ENCODE data around the gene VPS35.
"Not testable (repeated sequence)": the region's sequence is repeated elsewhere in the genome, so short reads cannot be mapped to it uniquely, and the experiment has no call there.

VPS35 gene

GRCh38 chr16:46711106-46712058, 22.4 kb upstream of the VPS35 start:
- no peak for DNase-seq

DNA sequence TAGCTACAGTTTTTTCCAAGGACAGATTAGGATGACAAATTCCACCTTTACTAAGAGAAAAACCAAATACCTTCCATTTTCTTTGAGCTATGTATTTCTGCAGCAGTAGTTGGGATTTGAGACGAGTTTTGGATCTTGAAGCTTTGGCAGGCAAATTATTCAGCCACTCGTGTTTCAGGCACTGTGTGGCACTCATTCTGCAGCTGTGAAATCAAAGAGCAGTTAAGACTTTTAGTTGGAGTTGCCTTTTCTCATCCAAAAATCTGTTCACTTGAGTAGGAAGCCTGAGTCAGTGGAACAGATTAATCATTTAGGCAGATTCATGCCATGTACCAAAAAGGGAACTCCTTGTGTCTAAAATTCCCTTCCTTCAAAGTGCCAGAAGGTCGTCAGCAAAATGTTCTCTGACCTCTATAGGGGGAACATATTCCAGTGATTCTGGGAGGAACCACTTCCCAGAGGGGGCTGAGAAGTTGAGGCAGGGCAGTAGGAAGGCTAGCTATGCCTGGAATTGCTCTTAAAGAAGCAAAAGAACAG, 20.6 kb upstream of the VPS35 start:
- no peak for DNase-seq

DNA sequence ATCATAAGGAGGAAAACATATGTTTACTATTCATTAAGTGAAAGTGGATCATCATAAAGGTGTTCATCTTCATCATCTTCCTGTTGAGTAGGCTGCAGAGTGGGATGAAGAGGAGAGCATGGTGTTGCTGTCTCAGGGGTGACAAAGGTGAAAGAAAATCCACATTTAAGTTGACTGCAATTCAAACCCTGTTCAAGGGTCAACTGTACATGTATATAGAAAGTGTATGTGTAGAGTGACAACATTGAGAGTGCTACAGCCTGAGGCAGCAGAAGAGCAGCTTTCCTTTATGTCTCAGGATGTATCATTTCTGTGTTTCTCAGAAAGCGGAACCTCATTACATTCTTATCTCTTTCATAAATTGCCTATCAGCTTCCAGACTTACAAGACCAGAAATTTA, 17.7 kb upstream of the VPS35 start:
- DNase-seq, result no peak

DNA sequence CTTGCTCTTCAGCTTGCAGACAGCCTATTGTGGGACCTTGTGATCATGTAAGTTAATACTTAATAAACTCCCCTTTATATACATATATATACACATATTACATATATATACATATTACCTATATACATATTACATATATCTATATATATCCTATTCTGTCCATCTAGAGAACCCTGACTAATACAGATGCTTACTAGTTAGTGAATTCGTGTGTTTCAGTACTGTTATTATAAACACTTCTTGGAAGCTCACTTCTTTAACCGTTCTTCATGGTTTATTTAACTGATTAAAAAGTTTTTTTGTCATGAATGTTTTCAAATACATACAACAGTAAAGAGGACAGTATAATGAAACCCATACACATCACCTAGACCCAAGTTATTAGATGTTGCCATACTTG, 13.1 kb upstream of the VPS35 start:
- no peak for DNase-seq

GRCh38 chr16:46701615-46702014, 12.6 kb upstream of the VPS35 start:
- no peak for DNase-seq

GRCh38 chr16:46700048-46700447, 11.1 kb upstream of the VPS35 start:
- DNase-seq, result no peak

GRCh38 chr16:46696957-46697356, 8.0 kb upstream of the VPS35 start:
- DNase-seq, result no peak

DNA sequence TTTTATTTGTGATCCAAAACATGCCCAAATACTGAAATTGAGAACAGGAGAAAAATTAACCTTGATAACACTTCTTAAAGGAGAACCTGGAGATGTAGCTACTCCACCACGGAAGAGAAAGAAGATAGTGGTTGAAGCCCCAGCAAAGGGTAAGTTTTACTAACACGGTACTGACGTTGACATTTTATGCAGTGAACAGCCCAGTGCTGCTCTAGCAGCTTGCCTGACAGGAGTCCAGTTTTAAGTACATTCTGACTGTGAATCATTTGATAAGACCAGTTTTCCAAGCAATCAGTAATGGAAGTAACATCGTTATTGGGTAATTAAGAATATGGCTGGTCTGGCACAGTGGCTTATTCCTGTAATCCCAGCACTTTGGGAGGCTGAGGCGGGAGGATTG, 7.0 kb upstream of the VPS35 start:
- no peak for DNase-seq

- no peak for DNase-seq
Measured at GRCh38 chr16:46693598-46693997, 4.6 kb upstream of the VPS35 start.

DNA sequence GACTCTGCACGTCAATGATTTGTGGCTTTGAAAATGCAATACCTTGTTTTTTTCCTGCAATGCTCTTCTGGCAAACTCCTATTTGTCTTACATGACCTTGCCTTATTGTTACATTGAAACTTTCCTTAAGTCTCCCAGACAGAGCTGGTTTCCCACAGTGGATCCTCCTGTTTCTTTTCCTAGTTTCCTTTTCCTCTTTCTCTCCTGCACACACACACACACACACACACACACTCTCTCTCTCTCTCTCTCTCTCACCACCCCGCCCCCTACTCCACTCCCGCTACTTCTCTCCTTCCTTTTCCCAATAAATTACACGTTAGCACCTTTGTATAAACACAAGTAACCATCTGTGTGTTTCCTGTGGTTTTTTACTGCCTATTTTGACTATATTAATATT, 2.7 kb upstream of the VPS35 start:
- no peak for DNase-seq

GRCh38 chr16:46690281-46691178, 1.6 kb upstream of the VPS35 start:
- no peak for DNase-seq

DNA sequence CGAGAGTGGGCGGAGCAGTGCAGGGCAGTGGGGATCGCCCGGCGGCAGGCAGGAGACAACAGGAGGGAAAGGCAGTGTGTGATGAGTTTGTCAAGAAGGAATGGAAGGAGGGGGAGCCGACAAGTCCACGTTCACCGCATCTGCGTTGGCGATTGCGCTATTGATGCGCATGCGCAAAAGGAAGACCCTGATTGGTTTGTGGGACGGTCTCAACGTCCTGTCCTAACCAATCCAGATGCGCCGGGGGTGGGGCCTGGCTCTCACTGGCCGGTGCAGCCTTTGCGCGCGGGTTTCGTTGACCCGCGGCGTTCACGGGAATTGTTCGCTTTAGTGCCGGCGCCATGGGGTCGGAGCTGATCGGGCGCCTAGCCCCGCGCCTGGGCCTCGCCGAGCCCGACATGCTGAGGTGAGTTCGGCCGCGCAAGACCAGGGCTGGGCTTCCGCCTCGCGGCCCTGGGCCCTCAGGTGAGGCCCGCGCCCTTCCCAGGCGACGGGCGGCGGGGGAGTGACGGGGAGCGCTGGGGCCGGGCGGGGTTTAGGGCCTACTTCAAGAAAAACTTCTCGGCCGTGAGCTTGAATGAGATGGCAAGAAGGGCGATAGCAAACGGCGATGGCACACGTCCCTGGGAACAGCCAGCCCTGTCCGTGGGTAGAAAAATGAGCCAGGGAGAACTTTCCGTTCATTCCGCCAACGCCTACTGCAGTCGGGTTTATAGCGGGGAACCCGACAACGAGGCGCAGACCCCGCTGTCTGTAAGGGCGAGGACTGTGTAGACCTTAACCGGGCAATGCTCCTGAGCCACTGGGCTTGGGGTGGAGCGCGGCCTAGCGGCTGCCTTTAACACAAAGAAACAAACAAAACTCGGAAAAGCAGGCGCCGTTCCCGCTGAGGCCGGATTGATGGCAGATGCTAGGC, 645 bp upstream of the VPS35 start, which contains the start of gene ORC6:
TSS of gene ORC6 (plus strand) at position 295 of the 916 bp plus-strand sequence. CDS start at position 342, 47 bp downstream.
- DNase-seq, result peak; percentile 99

DNA sequence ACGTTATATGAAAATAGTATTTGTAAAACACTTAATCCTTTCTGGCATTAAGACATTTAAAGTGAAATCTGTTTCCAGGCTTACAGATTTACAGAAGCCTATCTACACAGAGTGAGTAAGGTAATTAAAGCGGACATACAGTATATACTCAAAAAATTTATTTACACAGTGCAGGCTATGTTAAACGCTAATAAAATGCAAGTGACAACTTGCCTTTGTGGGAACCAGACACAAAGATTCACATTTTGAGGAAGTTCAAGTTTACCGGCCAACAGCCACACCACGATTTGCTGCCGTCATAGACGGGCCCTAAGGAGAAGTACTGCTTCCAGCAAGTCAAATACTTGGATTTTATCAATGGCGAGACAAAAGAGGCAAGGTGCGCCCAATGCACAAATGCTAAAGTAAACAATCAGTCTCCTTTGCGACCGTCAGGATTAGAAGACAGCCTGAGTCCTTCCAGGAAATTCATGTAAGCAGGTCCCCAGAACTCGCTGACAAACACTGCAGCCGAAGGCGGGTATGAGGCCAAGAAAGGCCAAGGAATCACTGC, 801 bp downstream of the VPS35 start:
- DNase-seq, result peak; percentile 86

DNA sequence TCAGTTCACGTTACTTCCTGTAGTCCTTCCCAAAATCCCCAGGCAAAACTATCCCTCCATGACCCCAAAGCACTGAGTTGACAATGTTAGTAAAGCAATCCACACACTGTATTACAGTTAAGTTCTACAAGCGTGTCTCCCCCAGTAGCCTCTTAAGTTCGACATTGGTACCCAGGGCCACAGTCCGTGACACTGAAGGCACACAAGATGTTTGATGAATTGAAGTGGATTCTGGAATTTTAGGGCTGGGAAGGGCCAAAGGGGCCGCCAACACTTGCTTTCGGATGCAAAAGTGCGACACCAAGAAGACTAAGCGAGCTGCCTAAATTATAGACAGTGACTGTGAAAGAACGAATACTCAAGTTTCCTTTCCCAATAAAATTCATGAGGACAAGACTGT, 1.5 kb downstream of the VPS35 start:
- no peak for DNase-seq

DNA sequence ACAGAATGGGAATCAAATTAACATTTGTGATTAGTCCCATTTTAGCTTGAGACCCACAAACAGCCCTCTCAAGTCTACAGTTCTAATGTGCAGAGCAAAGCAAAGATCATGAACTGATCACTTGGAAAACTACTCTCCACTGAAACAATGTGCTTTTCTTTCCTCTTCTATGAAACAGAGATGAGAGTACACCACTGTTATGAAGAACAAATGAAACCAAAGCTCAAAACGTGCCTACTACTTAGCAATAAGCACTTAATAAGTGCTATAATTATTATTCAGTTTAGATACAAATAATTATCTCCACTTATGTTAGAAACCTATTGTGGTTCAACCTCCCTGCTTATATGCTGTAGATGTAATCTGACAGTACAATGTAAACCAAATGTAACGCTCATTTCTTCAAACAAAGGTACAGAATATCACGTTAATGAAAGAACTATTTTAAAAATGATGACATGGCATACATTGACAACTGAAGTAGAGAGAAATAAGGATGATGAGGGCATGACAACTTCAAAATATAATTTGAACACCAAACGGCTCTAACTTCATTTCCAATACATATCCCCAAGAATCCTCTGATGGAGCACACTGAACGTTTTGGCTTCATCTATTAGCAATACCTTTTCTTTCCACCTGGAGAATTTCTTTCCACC, 2.0 kb downstream of the VPS35 start:
- DNase-seq, result no peak

DNA sequence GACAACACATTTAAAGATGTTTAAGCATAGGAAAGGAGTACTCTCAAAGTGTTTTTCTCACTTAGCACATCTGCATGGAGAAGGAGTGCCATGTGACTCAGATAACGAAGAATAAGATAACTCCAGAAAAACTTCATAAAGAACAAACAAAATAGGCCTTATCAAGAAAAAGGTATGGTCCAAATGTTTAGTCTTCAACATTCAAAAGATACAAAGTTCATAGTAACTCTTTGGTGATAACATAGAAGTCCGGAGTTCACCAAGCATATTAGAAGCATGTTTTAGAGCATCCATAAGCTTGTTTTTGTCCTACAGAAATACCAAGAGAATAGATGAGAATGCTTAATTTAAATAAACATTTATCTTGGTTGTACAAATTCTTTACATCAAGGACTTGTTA, 7.1 kb downstream of the VPS35 start:
- DNase-seq, result not testable (repeated sequence)

DNA sequence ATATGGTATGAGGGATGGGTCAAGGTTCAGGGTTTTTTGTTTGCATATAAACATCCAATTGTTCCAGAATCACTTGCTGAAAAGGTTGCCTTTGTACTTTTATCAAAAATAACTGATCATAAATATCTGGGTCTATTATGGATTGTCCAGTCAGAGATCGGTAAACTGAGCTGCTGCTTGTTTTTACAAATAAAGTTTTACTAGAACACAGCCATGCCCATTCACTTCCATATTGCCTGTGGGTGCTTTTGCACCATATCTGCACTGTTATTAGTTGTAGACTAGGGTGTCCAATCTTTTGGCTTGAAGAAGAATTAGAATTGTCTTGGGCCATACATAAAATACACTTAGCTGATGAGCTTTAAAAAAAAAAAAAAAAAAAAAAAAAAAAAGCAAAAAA, 11.0 kb downstream of the VPS35 start:
- DNase-seq, result not testable (repeated sequence)

- DNase-seq, result peak; percentile 87
Measured at GRCh38 chr16:46673320-46674013, 15.5 kb downstream of the VPS35 start.

GRCh38 chr16:46662123-46662522, 26.9 kb downstream of the VPS35 start:
- DNase-seq, result no peak

DNA sequence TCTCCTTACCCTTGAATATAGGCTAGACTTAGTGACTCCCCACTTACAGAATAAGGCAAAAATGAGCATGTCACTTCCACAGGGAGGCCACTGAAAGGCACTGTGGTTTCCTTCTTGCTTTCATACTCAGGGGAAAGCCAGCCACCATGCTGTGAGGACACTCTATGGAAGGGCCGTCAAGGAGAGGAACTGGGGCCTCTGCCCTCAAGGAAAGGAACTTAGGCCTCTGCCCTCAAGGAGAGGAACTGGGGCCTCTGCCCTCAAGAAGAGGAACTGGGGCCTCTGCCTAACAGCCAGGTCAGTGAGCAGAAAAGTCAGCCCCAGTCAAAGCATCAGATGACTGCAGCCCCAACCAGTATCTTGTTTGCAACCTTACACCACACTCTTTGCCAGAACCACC, 30.1 kb downstream of the VPS35 start:
- peak; percentile 88 for DNase-seq

- no peak for DNase-seq
Measured at GRCh38 chr16:46651305-46651704, 37.7 kb downstream of the VPS35 start.
